AML-193 (cell line): Measurements from ENCODE around the gene KCTD1.

Experiments used
- DNase-seq, 2 experiments: peaks; one replicate each; lab custom pipeline; 2025; lab: John Stamatoyannopoulos, UW

The KCTD1 gene

DNA sequence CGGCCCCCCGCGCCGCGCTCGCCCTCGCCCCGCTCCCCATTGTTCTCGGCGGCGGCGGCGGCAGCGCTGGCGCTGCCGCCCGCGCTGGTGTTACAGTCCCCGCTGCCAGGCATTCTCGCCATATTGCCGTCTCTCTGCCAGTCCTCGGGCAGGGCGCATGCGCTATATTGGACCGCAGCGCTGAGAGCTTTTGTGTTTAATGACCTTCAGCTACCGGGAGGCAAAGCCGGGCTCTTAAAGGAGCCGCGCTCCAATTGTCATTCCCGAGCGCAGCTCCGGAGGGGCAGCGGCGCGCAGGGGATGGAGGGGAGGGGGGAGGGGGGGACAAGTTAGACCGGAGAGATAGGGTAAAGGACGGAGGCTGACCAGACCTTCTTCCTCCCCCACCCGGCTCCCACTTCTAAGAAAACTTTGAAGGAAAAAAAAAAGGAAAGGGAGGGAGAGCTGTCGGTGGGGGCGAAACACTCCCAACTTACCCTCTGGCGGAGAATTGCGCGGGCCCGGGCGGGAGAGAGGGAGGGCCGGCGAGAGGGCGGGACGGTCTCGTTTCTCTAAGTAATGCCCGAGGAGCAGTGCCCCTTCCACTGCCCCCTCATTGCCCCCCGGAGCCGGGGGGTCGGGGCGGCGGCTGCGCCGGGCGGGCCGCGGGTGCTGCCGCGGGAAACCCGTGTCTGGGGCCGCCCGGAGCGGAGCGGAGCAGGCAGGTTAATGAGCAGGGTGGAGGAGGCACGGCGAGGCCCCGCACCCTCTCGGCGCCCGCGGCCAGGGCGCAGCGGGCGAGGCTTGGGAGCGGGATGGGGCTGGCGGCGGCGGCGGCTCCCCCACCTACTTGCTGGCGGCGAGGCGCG is at the start of gene KCTD1:
TSS of gene KCTD1 (minus strand) at position 139 of the 848 bp plus-strand sequence. CDS start at position 122, 17 bp downstream.
- peak; percentile 39 to 50 for DNase-seq

DNA sequence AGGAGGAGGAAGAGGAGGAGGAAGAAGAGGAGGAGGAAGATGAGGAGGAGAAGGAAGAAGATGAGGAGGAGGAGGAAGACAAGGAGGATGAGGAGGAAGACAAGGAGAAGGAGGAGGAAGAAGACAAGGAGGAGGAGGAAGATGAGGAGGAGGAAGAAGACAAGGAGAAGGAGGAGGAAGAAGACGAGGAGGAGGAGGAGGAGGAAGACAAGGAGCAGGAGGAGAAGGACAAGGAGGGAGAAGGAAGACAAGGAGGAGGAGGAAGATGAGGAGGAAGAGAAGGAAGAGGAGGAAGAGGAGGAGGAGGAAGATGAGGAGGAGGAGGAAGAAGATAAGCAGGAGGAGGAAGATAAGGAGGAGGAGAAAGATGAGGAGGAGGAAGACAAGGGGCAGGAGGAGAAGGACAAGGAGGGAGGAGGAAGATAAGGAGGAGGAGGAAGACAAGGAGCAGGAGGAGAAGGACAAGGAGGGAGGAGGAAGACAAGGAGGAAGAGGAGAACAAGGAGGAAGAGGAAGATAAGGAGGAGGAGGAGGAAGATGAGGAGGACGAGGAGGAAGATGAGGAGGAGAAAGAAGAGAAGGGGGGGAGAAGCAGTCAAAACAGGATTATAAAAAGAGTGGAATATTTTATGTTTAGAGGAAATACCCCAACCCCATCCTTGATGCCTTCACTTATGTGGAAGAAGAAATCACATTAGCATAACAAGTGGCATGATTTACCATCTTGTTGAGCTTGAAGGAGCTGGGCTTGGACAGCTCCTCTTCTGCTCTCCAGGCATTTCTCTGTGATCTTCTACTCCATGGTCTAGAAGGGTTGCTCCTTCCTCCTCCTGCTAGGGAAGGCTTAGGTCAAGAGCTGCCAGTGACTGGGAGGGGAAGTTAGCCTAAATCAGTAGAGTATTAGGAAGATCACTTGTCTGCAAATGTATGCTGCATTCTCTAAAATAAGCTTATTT is 45.3 kb upstream of the KCTD1 start:
- no peak for DNase-seq

- no peak for DNase-seq
Observed at GRCh38 chr18:26584745-26585144, 36.4 kb upstream of the KCTD1 start.

- DNase-seq: no peak
Observed at GRCh38 chr18:26579941-26580618, 31.7 kb upstream of the KCTD1 start.

DNA sequence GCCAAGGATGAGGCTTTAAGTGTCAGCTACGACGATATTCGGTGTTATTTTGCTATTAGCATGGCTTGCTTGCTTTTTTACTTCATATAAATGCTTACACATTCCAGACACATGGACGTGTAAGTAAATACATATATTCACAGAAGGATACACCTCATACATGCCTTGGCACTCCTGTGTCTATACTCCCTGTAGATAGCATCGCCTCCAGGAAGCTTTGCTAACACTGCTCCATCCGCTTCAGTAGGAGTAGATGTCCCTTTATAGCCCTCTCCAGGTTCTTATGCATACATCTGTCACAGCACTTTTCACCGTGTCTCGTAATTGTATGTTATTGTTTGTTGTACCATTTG is 27.5 kb upstream of the KCTD1 start:
- no peak for DNase-seq

- DNase-seq: no peak
Observed at GRCh38 chr18:26574958-26575864, 26.9 kb upstream of the KCTD1 start.

- no peak for DNase-seq
Observed at GRCh38 chr18:26568926-26569665, 20.7 kb upstream of the KCTD1 start.

- no peak for DNase-seq
Observed at GRCh38 chr18:26568513-26568912, 20.2 kb upstream of the KCTD1 start.

DNA sequence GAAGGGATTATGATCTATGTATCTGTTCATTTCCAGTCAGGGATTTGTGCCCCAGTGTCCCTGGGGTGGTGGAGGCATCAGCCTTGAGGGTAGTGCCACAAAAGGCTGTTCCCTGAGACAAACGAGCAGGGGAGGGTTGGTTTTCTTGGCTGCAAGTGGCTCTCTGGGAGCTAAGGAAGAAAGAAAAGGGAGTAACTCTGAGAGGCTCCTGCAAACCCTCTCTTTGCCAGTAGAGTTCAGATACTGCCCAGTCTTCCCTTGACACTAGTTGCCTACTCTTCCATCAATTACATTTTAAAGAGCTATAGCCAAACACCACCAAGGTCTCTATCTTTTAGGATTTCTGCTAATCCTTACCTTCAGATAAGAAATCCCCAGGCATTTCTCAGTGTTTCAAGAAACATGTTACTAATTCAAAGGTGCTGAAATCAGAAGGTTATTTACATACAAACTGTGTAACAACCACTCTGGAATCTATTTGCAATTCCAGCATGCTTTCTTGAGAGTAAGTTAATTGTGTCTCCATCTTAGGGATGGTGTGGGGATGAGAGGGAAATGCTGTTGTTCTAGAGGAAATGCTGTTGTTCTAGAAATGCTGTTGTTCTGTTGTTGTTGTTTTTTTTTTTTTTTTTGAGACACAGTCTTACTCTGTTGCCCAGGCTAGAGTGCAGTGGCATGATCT is 18.7 kb upstream of the KCTD1 start:
- no peak for DNase-seq

- no peak for DNase-seq
Observed at GRCh38 chr18:26565514-26565913, 17.2 kb upstream of the KCTD1 start.

GRCh38 chr18:26563024-26563423 is 14.7 kb upstream of the KCTD1 start:
- DNase-seq: no peak

DNA sequence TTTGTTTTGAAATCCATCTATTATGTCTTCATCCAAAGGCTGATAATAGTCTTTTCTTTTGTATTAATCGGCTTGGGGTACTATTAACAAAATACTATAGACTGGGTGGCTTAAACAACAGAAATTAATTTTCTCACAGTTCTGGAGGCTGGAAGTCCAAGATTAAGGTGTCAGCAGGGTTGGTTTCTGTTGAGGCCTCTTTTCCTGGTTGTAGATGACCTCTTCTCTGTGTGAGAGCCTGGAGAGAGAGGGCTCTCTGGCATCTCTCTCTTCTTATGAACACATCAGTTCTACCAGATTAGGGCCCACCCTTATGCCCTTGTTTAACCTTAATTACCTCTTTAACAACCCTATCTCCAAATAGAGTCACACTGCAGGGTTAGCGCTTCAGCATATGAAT is 14.2 kb upstream of the KCTD1 start:
- DNase-seq: no peak

DNA sequence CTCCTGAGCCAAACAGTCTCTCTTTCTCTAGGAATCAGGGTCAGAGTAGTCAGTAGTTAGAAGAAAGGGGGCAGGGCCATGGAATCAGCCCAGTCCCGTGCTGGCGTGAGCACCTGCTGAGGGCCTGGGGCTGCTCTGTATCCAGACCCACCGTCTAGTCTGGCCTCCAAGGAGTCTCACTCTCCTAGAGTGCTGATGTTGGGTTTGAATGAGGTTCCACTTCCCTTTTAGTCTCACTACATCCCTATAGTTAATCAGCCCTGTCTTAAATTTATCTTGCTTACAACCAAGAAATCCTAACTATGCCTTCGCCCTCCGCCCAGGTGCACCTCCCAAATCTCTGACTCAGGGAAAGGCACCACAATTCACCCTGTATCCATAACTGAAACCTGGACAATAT is 13.4 kb upstream of the KCTD1 start:
- DNase-seq: no peak

GRCh38 chr18:26556573-26556972 is 8.2 kb upstream of the KCTD1 start:
- DNase-seq: no peak

DNA sequence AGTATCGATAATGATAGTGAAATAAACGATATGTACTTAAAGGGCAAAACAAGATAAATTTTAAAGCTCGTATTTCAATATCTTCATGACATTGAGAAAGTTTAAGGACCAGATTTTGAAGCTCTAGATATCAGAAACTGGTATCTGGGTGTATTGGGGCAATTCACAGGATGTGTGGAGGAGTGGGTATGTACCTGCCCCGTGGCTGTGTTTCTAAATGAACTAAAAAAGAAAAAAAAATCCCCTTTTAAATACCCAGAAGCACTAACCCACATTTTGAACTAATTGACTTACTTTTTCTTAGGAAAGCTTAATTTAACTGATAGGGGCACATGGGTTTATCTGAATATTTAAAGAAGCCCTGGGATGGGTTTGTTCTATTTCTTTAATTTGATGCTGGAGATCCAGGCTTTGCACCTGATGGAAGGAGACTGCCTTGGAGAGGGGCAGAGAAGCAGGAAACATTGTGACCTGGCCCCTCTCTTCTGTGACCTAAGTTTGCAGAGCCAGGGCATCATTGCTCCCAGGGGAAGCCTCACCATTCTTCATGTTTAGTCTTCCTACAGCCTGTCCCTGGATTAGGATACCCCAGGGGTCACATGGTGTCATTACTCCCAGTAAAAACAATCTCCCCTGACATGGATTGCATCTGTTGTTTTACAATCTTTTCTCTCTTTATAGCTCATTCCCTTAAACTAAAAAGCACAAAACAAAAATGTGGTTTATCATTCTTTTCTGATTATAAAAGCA is 7.6 kb upstream of the KCTD1 start:
- DNase-seq: no peak

- no peak for DNase-seq
Observed at GRCh38 chr18:26553943-26554342, 5.6 kb upstream of the KCTD1 start.

DNA sequence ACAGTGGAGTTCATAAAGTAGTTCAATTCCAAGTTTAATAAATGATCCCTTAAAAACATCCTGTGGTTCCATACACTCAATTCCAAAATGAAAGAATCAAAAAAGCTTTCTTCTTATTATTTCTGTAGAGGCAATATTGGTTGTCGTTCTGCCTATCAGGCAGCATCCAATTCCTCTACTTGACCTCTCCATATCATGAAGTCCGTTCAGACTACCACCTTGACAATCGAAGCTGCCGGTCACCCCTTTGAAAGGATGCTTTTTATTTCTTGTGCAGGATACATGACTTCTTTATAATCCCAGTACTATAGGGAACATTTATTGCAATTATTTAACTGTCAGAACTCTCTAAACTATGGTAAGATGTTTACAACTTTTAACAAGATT is 3.3 kb upstream of the KCTD1 start:
- no peak for DNase-seq

GRCh38 chr18:26550998-26551694 is 2.8 kb upstream of the KCTD1 start:
- no peak for DNase-seq
